ENCODE measurements around the gene CELF2. TPM values are rescaled to one million over a fixed set of nuclear protein-coding genes. Genes with fewer than 3 reads are reported as not detected.

Gene CELF2
- total RNA-seq, 1 experiment from 2014 or later: not detected

GRCh38 chr10:11086177-11086840 is 68.6 kb downstream of the CELF2 start:
- no TSS peak for BruUV-seq (replicated peaks)
- Histone ChIP-seq H3K27me3 (replicated peaks; ENCODE audit: insufficient read depth, low read depth, low read length, poor library complexity) (peaks cover 20% of the 10 kb centered on the region), H3K9me3 (ENCODE audit: low read depth, low read length, poor library complexity, severe bottlenecking) (no peaks in the 10 kb centered on the region), H3K4me1 (ENCODE audit: insufficient read depth, low read length, poor library complexity, severe bottlenecking) (no peaks in the 10 kb centered on the region), H3K27ac (ENCODE audit: low read depth, low read length, poor library complexity, severe bottlenecking) (no peak overlapping the region), H3K36me3 (ENCODE audit: insufficient read depth, low read length, poor library complexity, severe bottlenecking) (no peaks in the 10 kb centered on the region), H3K4me3 (ENCODE audit: low read depth, low read length, poor library complexity, severe bottlenecking) (no peak overlapping the region)
- ChIA-PET CTCF (no interaction called here), POLR2A (ENCODE audit: low non-redundant PET) (no interaction called here)
- TF ChIP-seq CTCF (conservative IDR thresholded peaks at IDR 0.05; ENCODE audit: low read depth, low read length) (no peak), EZH2 (IDR thresholded peaks at IDR 0.05; ENCODE audit: borderline replicate concordance, low read depth, low read length, poor library complexity, severe bottlenecking) (no peak)
- intact Hi-C loops (cut with micrococcal nuclease; ENCODE audit: unreplicated experiment): no loop called here
- DNase-seq (ENCODE audit: low spot score): no peak

GRCh38 chr10:11087372-11087771 is 69.7 kb downstream of the CELF2 start:
- CTCF ChIA-PET: no interaction called here
- no peaks in the 10 kb centered on the region for H3K9me3 ChIP-seq (ENCODE audit: low read depth, low read length, poor library complexity, severe bottlenecking)
- BruUV-seq (replicated peaks): no TSS peak

GRCh38 chr10:11088709-11089108 is 71.0 kb downstream of the CELF2 start:
- BruUV-seq (replicated peaks): no TSS peak
- H3K9me3 ChIP-seq (ENCODE audit: low read depth, low read length, poor library complexity, severe bottlenecking): no peaks in the 10 kb centered on the region
- ChIA-PET CTCF (no interaction called here), POLR2A (ENCODE audit: low non-redundant PET) (no interaction called here)
- DNase-seq (ENCODE audit: low spot score): no peak
- no peak overlapping the region for H3K4me3 ChIP-seq (ENCODE audit: low read depth, low read length, poor library complexity, severe bottlenecking)
- intact Hi-C loops (cut with micrococcal nuclease; ENCODE audit: unreplicated experiment): no loop called here
- no peaks in the 10 kb centered on the region for H3K36me3 ChIP-seq (ENCODE audit: insufficient read depth, low read length, poor library complexity, severe bottlenecking)
- H3K4me1 ChIP-seq (ENCODE audit: insufficient read depth, low read length, poor library complexity, severe bottlenecking): no peaks in the 10 kb centered on the region
- H3K27me3 ChIP-seq (replicated peaks; ENCODE audit: insufficient read depth, low read depth, low read length, poor library complexity): peaks cover 22% of the 10 kb centered on the region
- H3K27ac ChIP-seq (ENCODE audit: low read depth, low read length, poor library complexity, severe bottlenecking): no peak overlapping the region
- TF ChIP-seq EZH2 (IDR thresholded peaks at IDR 0.05; ENCODE audit: borderline replicate concordance, low read depth, low read length, poor library complexity, severe bottlenecking): no peak
- no peak for TF ChIP-seq CTCF (conservative IDR thresholded peaks at IDR 0.05; ENCODE audit: low read depth, low read length)

More at GRCh38 chr10:11087372-11087771, 69.7 kb downstream of the CELF2 start:
- intact Hi-C loops (cut with micrococcal nuclease; ENCODE audit: unreplicated experiment): no loop called here
- Histone ChIP-seq H3K27me3 (replicated peaks; ENCODE audit: insufficient read depth, low read depth, low read length, poor library complexity) (peaks cover 27% of the 10 kb centered on the region), H3K4me1 (ENCODE audit: insufficient read depth, low read length, poor library complexity, severe bottlenecking) (no peaks in the 10 kb centered on the region), H3K27ac (ENCODE audit: low read depth, low read length, poor library complexity, severe bottlenecking) (no peak overlapping the region), H3K36me3 (ENCODE audit: insufficient read depth, low read length, poor library complexity, severe bottlenecking) (no peaks in the 10 kb centered on the region), H3K4me3 (ENCODE audit: low read depth, low read length, poor library complexity, severe bottlenecking) (no peak overlapping the region)
- TF ChIP-seq EZH2 (IDR thresholded peaks at IDR 0.05; ENCODE audit: borderline replicate concordance, low read depth, low read length, poor library complexity, severe bottlenecking): no peak
- no peak for TF ChIP-seq CTCF (conservative IDR thresholded peaks at IDR 0.05; ENCODE audit: low read depth, low read length)
- no peak for DNase-seq (ENCODE audit: low spot score)
- POLR2A ChIA-PET (ENCODE audit: low non-redundant PET): no interaction called here
